ENCODE measurements around the gene FATE1. TPM values are rescaled to one million over a fixed set of nuclear protein-coding genes. Genes with fewer than 3 reads are reported as not detected.
A peak's percentile ranks its signal among the peaks of the same experiment; 100 is the strongest.

The FATE1 gene
- total RNA-seq, 1 experiment from 2014 or later, result not detected

GRCh38 chrX:151742311-151742710 lies 26.5 kb downstream of the FATE1 start:
- DNase-seq (ENCODE audit: low read depth), result no peak

- DNase-seq (ENCODE audit: low read depth), result no peak
Observed at GRCh38 chrX:151743651-151744470, 28.0 kb downstream of the FATE1 start.

- DNase-seq (ENCODE audit: low read depth), result no peak
Observed at GRCh38 chrX:151745651-151746050, 29.8 kb downstream of the FATE1 start.

GRCh38 chrX:151746502-151746901 lies 30.7 kb downstream of the FATE1 start:
- DNase-seq (ENCODE audit: low read depth), result no peak

GRCh38 chrX:151750511-151750910 lies 34.7 kb downstream of the FATE1 start:
- no peak for DNase-seq (ENCODE audit: low read depth)

- no peak for DNase-seq (ENCODE audit: low read depth)
Observed at GRCh38 chrX:151752847-151753246, 37.0 kb downstream of the FATE1 start.

GRCh38 chrX:151753313-151754046 lies 37.6 kb downstream of the FATE1 start:
- DNase-seq (ENCODE audit: low read depth), result peak; percentile 52

GRCh38 chrX:151754047-151754429 lies 38.2 kb downstream of the FATE1 start:
- DNase-seq (ENCODE audit: low read depth), result peak; percentile 41

- DNase-seq (ENCODE audit: low read depth), result no peak
Observed at GRCh38 chrX:151754641-151755215, 38.9 kb downstream of the FATE1 start.

- no peak for DNase-seq (ENCODE audit: low read depth)
Observed at GRCh38 chrX:151759041-151759708, 43.3 kb downstream of the FATE1 start.

GRCh38 chrX:151762802-151763201 lies 47.0 kb downstream of the FATE1 start:
- no peak for DNase-seq (ENCODE audit: low read depth)

- DNase-seq (ENCODE audit: low read depth), result no peak
Observed at GRCh38 chrX:151763711-151764110, 47.9 kb downstream of the FATE1 start.

- DNase-seq (ENCODE audit: low read depth), result no peak
Observed at GRCh38 chrX:151765026-151765425, 49.2 kb downstream of the FATE1 start.

- DNase-seq (ENCODE audit: low read depth), result no peak
Observed at GRCh38 chrX:151771726-151772125, 55.9 kb downstream of the FATE1 start.

Other genes starting within 250 kb of the FATE1 start
- 63.8 and 65.8 TPM in 2 replicates for gene PASD1, start 152.4 kb upstream of the FATE1 start, total RNA-seq (2014; rRNA removed; shearing (Covaris generic))
- 0.37 TPM in 1 of 2 replicates, not detected in the other for gene PRRG3, start 20.6 kb upstream of the FATE1 start, total RNA-seq (2014; rRNA removed; shearing (Covaris generic))
- gene CNGA2, start 18.7 kb downstream of the FATE1 start, total RNA-seq (2014; rRNA removed; shearing (Covaris generic)), result not detected in 2 replicates
- gene MAGEA4, start 196.9 kb downstream of the FATE1 start, total RNA-seq (2014; rRNA removed; shearing (Covaris generic)), result not detected in 2 replicates

Measured in HT1080 (cell line).